ENCODE measurements around the gene RASGRF2.

GRCh38 chr5:81038495-81038894 is 78.3 kb downstream of the RASGRF2 start:
- TF ChIP-seq, protein P1, sequence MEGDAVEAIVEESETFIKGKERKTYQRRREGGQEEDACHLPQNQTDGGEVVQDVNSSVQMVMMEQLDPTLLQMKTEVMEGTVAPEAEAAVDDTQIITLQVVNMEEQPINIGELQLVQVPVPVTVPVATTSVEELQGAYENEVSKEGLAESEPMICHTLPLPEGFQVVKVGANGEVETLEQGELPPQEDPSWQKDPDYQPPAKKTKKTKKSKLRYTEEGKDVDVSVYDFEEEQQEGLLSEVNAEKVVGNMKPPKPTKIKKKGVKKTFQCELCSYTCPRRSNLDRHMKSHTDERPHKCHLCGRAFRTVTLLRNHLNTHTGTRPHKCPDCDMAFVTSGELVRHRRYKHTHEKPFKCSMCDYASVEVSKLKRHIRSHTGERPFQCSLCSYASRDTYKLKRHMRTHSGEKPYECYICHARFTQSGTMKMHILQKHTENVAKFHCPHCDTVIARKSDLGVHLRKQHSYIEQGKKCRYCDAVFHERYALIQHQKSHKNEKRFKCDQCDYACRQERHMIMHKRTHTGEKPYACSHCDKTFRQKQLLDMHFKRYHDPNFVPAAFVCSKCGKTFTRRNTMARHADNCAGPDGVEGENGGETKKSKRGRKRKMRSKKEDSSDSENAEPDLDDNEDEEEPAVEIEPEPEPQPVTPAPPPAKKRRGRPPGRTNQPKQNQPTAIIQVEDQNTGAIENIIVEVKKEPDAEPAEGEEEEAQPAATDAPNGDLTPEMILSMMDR (IDR thresholded peaks at IDR 0.05 in 8 of 11, conservative IDR thresholded peaks at IDR 0.05 in 3 of 11): no peak
- TF ChIP-seq POLR2A (IDR thresholded peaks at IDR 0.05): no peak

Data from spleen (tissue), 7 donors.